Ovary (tissue), 3 donors: Measurements from ENCODE around the gene GP1BB.

Source experiments
- CTCF ChIP-seq, 3 donors: fragments of 450-650 bp in 2 of 3; fragments of 200-600 bp in 1 of 3; IDR thresholded peaks; one replicate each; pipeline versions ENCODE4 v1.5.1 to v1.8.0; 2016 to 2022; ENCODE audit warnings: antibody characterized with exemption in 3 of 3, mild to moderate bottlenecking in 1 of 3
- EP300 ChIP-seq: sonication (generic); formaldehyde crosslinking; IDR thresholded peaks from one replicate; pipeline ENCODE4 v1.6.1; 2017; ENCODE audit warnings: antibody characterized with exemption
- POLR2A ChIP-seq: fragments of 450-650 bp; IDR thresholded peaks from one replicate; pipeline ENCODE4 v1.6.1; 2017; ENCODE audit warnings: antibody characterized with exemption, mild to moderate bottlenecking, moderate library complexity
- donor health status: DM: no; HTN: no; CAD: no.

GRCh38 chr22:19739911-19740449, 16.6 kb downstream of the GP1BB start:
- no peak for TF ChIP-seq CTCF (IDR thresholded peaks at IDR 0.05)
- TF ChIP-seq POLR2A, result no peak
- TF ChIP-seq EP300, result no peak
